Activated naive CD4-positive, alpha-beta T cell treated with anti-CD3 and anti-CD28 coated beads, Interleukin-2, amount 50 U/mL, for 16 hours (primary cell): Measurements from ENCODE around the gene WNT7B.
"Not testable (repeated sequence)": the region's sequence is repeated elsewhere in the genome, so short reads cannot be mapped to it uniquely, and the experiment has no call there.

Experiments used
- DNase-seq: peaks from one replicate; pipeline ENCODE4 v3.0.0-alpha.2; 2020

WNT7B gene

DNA sequence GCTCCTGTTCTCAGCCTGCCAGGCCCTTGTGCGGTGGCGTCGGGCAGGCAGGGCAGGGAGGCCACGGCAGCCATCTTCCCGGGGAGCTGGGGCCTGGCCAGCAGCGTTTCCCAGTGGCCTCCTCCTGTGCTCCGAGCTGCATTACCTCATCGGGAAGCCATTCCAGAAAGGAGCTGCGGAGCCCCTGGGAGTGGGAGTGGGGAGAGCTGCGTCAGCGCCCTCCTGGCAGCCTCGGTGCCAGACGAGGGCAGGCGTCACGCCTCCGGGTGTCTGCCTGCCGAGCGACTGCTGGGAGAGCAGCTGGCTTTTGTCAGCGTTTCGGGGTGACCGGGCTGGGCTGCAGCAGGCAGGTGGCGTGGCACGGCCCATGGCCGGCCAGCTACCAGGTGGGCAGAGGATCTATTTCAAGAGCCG, 30.9 kb upstream of the WNT7B start:
- DNase-seq: no peak

DNA sequence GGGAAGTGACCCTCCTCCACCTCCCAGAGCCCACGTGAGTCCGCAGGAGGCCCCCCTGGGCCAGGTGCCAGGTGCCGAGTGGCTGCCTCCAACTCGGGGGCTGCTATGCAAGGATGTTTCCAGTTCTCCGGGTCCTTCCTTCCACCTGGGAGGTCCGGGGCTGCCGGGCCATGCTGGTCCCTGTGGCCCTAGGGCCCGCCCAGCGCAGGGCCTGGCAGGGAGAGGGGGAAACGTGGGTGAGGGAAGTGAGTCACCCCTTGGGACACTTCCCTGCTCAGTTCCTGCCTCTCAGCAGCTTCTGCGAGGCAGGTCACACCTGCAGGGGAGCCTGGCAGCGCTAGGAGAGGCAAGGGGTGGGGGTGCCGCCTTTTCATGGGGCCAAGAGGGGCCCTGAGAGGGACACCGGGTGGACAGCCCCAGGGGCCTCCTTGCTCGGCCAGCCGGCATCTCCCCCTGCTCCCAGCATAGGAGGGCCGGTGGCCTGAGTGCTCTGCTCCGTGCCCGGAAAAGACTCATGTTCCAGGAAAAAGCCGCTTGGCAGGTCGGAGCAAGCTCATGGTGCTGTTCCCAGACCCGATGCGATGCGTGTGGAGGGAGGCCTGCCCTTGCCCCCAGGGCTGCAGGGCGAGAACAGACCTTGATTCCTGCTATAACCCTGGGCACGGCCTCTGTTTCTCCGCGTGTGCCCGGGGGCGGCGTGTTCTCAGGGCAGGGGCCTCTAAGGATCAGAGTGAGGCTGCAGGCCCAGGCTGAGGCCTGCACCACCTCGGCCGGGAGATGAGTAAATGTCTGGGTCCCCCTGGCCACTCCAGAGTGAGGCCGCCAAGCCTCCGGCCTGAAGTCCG, 30.3 kb upstream of the WNT7B start:
- no peak for DNase-seq

- peak; percentile 85 for DNase-seq
Observed at GRCh38 chr22:46006379-46007002, 29.5 kb upstream of the WNT7B start.

GRCh38 chr22:46005116-46005705, 28.2 kb upstream of the WNT7B start:
- DNase-seq: not testable (repeated sequence)

GRCh38 chr22:46004105-46004866, 27.3 kb upstream of the WNT7B start:
- no peak for DNase-seq

- DNase-seq: no peak
Observed at GRCh38 chr22:46003271-46004091, 26.5 kb upstream of the WNT7B start.

DNA sequence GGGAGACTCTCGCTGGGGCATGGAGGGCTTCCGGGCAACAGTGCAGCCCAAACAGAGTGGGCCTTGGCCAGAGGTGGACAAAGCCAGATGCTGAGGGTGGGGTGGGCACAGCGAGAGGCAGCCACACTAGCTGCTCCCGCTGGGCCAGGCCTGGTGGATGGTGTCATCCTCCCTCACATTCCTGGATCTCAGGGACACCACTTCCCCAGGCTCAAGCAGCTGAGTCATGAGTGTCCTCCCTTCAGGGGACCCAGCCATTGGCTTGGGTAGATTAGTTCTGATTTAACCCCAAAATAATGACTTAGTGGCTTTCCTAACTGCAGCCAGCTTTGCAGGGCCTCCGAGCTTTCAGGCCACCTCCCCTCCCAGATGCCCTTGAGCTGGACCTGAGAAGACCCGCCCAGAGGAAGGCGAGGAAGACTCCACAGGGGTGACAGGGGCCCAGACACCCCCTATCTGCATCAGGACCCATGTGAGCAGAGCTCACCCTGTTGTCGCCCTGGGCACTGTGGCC, 25.9 kb upstream of the WNT7B start:
- no peak for DNase-seq

DNA sequence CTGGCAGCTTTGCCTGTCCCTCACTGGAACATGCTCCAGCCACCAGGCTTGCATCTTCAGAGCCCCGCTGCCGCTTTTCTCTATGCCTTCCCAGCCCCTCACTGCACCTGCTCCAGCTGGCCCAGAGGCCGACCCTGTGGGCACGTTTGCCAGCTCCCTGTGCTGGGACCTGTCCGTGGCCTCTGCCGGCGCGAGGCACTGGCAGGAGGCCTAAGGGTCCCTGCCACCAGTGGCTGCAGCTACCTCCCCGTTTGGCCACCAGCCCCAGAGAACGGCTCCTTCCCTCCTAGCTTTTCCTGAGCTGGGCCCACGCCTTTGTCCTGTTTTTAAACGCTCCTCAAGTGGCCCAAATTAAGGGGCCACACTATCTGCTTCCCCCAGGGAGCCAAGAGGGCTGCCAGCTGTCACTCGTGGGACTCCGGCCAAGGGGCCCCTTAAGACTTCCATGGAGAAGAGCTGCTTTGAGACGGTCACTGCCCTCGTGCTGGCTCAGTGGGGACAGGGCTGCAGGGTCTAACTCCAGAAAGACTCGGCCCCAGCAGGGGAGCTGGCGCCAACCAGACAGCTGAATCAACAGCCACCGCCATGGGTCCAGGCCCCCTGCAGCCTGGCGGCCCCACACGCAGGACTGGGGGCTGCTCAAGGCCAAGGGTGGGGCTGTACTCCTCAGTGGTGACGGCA, 24.6 kb upstream of the WNT7B start:
- no peak for DNase-seq

DNA sequence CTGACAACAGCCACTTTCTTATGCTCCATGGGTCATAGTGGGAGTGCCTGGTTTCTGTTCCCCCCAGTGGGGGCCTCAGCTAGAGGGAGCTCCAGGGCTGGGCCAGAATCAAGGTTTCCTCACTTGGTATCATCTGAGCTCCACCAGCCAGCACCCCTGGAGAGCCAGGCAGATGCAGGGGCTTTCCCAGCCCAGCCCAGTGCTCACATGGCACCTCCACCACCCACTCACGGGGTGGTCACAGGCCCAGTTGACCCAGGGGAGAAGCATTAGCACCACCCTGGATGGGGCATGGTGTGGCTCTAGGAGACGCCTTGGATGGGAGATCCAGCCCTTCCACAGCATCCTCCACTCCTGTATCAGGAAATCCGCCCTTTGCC, 24.1 kb upstream of the WNT7B start:
- DNase-seq: no peak

DNA sequence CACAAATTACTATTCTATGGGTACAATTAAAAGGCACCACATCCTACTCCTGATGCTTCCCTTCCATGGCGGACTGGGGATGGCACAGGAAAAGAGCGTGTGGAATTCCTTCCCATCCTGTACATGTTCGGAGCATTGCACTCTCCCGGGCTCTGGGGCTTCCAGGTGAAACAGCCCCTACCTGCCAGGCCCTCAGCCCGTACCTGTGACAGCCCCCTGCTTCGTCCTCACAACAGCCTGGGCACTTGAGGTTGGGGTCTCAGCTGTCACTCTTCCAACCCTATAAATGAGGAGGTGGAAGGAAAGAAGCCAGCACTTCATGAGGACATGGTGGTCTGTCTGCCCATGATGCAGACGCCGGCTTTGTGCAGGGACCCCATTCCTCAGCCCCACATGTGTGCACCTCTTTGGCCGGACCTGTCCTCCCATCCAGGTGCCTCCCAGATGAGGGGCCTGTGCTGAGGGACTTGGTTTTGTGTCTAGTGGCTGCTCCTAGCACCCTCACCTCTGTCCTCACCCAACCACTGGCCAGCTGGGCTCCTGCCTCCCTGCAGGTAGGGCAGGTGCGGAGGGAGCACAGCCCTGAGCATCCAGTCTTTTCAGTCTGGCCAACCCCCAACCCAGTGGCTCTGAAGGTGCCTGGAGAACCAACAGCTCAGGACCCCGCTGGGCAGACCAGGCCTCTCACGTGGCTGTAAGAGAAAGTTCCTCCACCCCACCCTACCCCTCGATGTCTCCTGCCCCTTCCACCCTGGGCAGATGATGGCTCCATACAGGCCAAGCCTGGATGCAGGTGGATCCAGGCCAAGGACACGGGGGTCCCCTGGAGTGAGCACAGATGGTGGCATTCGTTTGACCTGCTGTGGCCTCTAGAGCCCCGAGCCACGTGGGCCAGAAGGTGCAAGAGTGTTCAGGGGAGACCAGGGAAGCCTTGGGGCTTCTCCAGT, 23.4 kb upstream of the WNT7B start:
- no peak for DNase-seq

DNA sequence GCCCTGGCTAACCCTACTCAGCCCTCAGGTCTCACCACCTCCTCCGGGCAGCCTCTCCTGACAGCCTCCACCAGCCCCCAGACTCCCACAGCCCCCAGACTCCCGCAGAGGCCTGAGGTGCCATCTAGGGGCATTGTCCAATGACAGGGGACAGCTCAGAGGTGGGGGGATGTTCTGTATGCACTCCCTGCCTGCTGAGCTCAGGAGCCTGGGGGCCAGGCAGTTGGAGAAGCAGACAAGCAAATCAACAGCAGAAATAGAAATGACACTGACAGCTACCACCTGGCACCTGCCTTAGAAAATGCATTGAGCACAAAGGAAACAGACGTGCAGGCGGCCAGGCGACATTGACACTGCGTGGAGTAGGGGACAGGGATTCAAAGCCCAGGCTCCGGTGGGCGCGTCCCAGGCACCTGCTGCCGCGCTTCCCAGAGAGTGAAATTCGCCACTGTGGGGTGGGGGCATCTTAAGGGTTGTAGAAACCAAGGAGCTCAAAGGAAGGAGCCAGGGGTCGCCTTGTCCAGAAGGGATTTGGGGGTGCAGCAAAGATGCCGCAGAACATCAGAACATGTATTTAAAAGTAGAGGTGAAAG, 22.5 kb upstream of the WNT7B start:
- no peak for DNase-seq

DNA sequence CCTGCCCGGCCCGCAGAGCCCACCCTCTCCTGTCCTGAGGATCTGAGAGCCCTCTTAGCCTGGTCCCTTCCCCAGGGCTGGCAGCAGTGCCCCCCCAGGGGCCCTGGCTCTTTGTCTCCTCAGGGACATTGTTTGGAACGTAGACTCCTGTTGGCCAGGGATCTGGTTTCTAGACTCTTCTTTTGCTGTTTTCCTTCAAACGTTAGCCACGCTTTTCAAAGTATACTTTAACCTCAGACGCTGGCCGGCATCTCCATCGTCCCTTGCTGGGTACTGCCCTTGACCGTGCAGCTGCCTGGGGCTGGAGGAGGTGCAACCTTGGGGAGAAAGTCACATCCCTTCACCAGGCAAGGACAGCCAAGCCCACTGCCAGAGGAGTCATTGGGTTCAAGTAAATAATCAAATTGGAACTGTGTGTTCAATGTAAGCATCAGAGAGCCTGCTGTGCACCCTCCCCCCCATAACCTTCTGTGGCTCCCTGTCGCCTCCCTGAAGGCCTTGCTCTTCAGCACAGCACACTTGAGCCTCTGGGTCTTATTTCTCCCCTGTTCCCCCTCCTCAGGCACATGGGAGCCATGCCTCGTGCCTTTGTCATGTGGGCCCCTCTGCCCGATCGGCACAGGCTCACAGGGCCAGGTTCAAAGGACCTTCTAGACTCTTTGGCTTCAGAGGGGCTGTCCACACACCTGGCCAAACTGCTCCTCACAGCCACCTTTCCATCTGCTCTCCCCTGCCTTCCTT, 21.8 kb upstream of the WNT7B start:
- no peak for DNase-seq

DNA sequence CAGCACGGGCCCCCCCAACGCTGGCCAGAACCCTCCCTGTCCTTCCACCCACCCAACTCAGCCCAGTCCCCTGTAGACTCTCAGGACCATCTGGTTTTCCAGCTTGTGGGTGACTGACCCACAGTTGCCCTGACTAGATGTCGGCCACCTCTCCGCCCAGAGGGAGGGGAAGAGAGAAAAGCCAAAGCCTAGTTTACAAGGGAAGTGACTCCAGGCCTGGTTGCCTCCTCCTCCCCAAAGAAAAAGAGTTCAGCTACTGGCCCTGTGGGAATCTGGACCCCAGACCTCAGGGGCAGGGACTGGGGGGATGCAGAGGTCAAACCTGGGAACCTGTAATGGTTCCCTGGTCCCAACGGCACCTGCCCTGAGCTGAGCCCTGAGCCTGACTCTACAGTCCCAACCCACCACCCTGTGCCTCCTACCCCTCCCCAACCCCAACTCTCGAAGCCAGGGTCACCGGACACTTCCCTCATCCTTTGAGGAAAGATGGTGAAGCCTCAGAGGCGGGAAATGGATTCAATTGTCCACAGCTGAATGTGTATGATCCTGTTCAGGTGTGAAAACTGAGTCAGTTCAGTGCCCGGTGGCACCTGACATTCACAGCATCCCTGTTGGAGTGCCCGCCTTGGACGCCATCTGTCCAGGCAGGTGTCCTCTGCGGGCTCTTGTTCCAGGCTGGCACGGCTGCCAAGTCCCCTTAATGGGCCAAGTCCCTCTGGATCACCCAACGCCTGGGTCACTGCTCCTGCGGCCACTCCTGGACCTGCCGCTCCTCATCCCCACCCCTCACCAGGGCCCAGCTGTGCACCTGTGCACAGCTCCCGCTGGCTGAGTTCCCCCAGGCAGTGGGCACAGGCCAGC, 21.0 kb upstream of the WNT7B start:
- no peak for DNase-seq

DNA sequence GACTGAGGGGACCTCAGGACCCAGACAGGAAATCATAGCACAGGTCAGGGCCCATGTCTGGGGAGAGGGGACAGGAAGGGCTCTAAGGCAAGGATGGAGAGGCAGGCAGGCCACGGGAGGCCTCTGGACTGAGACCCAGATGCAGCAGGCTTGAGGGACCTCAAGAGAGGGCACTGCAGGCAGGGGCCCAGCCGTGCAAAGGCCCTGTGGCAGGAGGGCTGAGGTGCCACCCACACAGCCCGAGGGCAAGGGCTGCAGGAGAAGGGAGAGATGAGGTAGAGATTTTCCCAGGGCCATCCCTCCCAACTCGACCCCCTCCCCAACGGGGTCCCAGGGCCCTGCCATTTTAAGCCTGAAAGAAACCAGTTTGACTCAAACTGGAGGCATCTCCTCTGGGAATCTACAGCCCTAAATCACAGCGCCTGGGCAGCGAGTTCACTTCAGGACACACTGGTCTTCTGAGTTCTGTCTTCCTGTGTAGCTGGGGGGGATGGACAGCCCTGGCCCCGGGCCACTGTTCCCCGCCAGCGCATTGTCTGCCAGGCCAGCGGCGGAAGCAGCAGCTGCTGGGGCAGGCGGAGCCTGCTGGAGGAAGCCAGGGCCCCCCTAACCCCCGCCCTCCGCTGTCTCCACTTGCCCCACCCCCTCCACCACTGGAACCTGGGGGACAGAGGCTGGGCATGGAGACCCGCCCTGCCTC, 20.3 kb upstream of the WNT7B start:
- no peak for DNase-seq

- DNase-seq: no peak
Observed at GRCh38 chr22:45996241-45997076, 19.5 kb upstream of the WNT7B start.

GRCh38 chr22:45995405-45996101, 18.6 kb upstream of the WNT7B start:
- DNase-seq: no peak
